SK-N-SH (cell line): ENCODE measurements around the gene NAV2. TPM values are rescaled to one million over a fixed set of nuclear protein-coding genes. Genes with fewer than 3 reads are reported as not detected.

Experiments
- CTCF ChIA-PET: fragments of 300-600, 350-600 bp; formaldehyde crosslinking; extraction: SDS; loops from one replicate; lab custom pipeline; 2021; lab: Yijun Ruan, JAX
- POLR2A ChIA-PET: fragments of 350-600 bp; sonication (Branson Sonifier 250); formaldehyde crosslinking; extraction: SDS; loops from one replicate; lab custom pipeline; 2020; ENCODE audit warnings: antibody characterized with exemption, inconsistent platforms; lab: Yijun Ruan, JAX
- DNase-seq: peaks from one replicate; pipeline ENCODE4 v3.0.0; 2012
- H2AFZ ChIP-seq: fragments of 200-600 bp; sonication (generic); 2 replicates; pipeline ENCODE4 v1.8.1; 2016; ENCODE audit warnings: antibody characterized with exemption, mild to moderate bottlenecking, low read depth
- H3F3A ChIP-seq: fragments of 200-600 bp; sonication (generic); replicated peaks from 2 replicates; pipeline ENCODE3; 2016; ENCODE audit warnings: antibody characterized with exemption, mild to moderate bottlenecking; ENCODE audit not compliant: insufficient read depth
- H3K27ac ChIP-seq, 2 experiments: fragments of 200-500 bp in 1 of 2; fragments of 200-600 bp in 1 of 2; sonication (Bioruptor generic) in 1 of 2; sonication (generic), shearing (Covaris generic) in 1 of 2; 2 replicates each; pipeline versions ENCODE4 v1.5.1 to v1.6.1; 2014 to 2016; ENCODE audit warnings: low read depth in 2 of 2, inconsistent platforms in 1 of 2, low read length in 1 of 2, mild to moderate bottlenecking in 1 of 2, mixed read lengths in 1 of 2
- H3K27me3 ChIP-seq: fragments of 200-600 bp; sonication (generic), shearing (Covaris generic); 2 replicates; pipeline ENCODE4 v1.6.1; 2016; ENCODE audit warnings: mixed run types; ENCODE audit not compliant: insufficient read depth
- H3K36me3 ChIP-seq, 2 experiments: fragments of 200-500 bp in 1 of 2; fragments of 200-600 bp in 1 of 2; sonication (Bioruptor generic) in 1 of 2; sonication (generic) in 1 of 2; replicated peaks in 1 of 2; 2 replicates each; pipeline versions ENCODE3 to v1.5.1; 2014 to 2016; ENCODE audit warnings: low read length in 1 of 2, mild to moderate bottlenecking in 1 of 2; ENCODE audit not compliant: insufficient read depth in 2 of 2, control insufficient read depth in 1 of 2
- H3K4me1 ChIP-seq, 2 experiments: fragments of 200-500 bp in 1 of 2; fragments of 200-600 bp in 1 of 2; sonication (Bioruptor generic) in 1 of 2; sonication (generic), shearing (Covaris generic) in 1 of 2; 2 replicates each; pipeline versions ENCODE4 v1.5.1 to v1.6.1; 2014 to 2016; ENCODE audit warnings: low read depth in 1 of 2, low read length in 1 of 2, mixed run types in 1 of 2; ENCODE audit not compliant: insufficient read depth in 2 of 2, control insufficient read depth in 1 of 2
- H3K4me2 ChIP-seq: fragments of 200-600 bp; sonication (generic), shearing (Covaris generic); 2 replicates; pipeline ENCODE4 v1.6.1; 2017; ENCODE audit warnings: mixed run types
- H3K4me3 ChIP-seq, 2 experiments: fragments of 200-500 bp in 1 of 2; fragments of 200-600 bp in 1 of 2; sonication (Bioruptor generic) in 1 of 2; sonication (generic), shearing (Covaris generic) in 1 of 2; 2 replicates each; pipeline versions ENCODE4 v1.5.1 to v1.8.1; 2014 to 2016; ENCODE audit warnings: low read depth in 2 of 2, inconsistent platforms in 1 of 2, low read length in 1 of 2, mild to moderate bottlenecking in 1 of 2, mixed read lengths in 1 of 2, moderate library complexity in 1 of 2
- H3K79me2 ChIP-seq: fragments of 200-600 bp; sonication (generic); 2 replicates; pipeline ENCODE4 v1.8.1; 2017; ENCODE audit warnings: mild to moderate bottlenecking; ENCODE audit not compliant: insufficient read depth
- H3K9ac ChIP-seq: fragments of 200-600 bp; sonication (generic); 2 replicates; pipeline ENCODE4 v1.6.1; 2017; ENCODE audit warnings: mixed run types
- H3K9me2 ChIP-seq: fragments of 200-600 bp; sonication (generic); 2 replicates; pipeline ENCODE4 v1.6.1; 2017; ENCODE audit warnings: mixed run types
- H3K9me3 ChIP-seq: fragments of 200-600 bp; sonication (generic); 2 replicates; pipeline ENCODE4 v1.6.1; 2017; ENCODE audit warnings: mixed run types, mild to moderate bottlenecking, moderate library complexity
- H4K20me1 ChIP-seq: fragments of 200-600 bp; sonication (generic); 2 replicates; pipeline ENCODE4 v1.6.1; 2017; ENCODE audit warnings: mild to moderate bottlenecking, mixed run types; ENCODE audit not compliant: insufficient read depth
- CHD2 ChIP-seq: fragments of 150-350 bp; IDR thresholded peaks from 2 replicates; pipeline ENCODE4 v1.6.1; 2018; ENCODE audit warnings: low read length; ENCODE audit not compliant: partially characterized antibody
- ELF1 ChIP-seq: IDR thresholded peaks from 2 replicates; pipeline ENCODE4 v1.4.0; 2012
- EP300 ChIP-seq, 2 experiments: IDR thresholded peaks; 2 replicates each; pipeline versions ENCODE4 v1.4.0 to v1.6.1; 2012; ENCODE audit warnings: borderline replicate concordance in 1 of 2, low read depth in 1 of 2, low read length in 1 of 2
- EZH2phosphoT487 ChIP-seq: fragments of 200-600 bp; sonication (generic); IDR thresholded peaks from 2 replicates; pipeline ENCODE4 v1.6.1; 2017; ENCODE audit warnings: low read depth, mixed run types, mild to moderate bottlenecking, antibody characterized with exemption, moderate library complexity, borderline replicate concordance
- FOSL2 ChIP-seq: IDR thresholded peaks from 2 replicates; pipeline ENCODE4 v1.4.0; 2012; ENCODE audit warnings: low read depth, mild to moderate bottlenecking, moderate library complexity, borderline replicate concordance
- FOXM1 ChIP-seq: IDR thresholded peaks from 2 replicates; pipeline ENCODE4 v1.4.0; 2012; ENCODE audit warnings: low read depth, mild to moderate bottlenecking
- GABPA ChIP-seq: IDR thresholded peaks from 2 replicates; pipeline ENCODE4 v1.4.0; 2012; ENCODE audit warnings: low read depth, mild to moderate bottlenecking
- GATA2 ChIP-seq: sonication (generic); formaldehyde crosslinking; IDR thresholded peaks from 2 replicates; pipeline ENCODE4 v1.5.0; 2020; ENCODE audit warnings: mild to moderate bottlenecking, missing genetic modification reagents
- JUND ChIP-seq: IDR thresholded peaks from 2 replicates; pipeline ENCODE4 v1.4.0; 2012
- MAX ChIP-seq: IDR thresholded peaks from 2 replicates; pipeline ENCODE4 v1.4.0; 2012; ENCODE audit warnings: low read depth
- MEF2A ChIP-seq: IDR thresholded peaks from 2 replicates; pipeline ENCODE4 v1.4.0; 2012; ENCODE audit warnings: low read depth, borderline replicate concordance
- MXI1 ChIP-seq: IDR thresholded peaks from 2 replicates; pipeline ENCODE4 v1.6.1; 2012; ENCODE audit warnings: mild to moderate bottlenecking, low read depth, low read length, improper control_type of control experiment
- NFIC ChIP-seq: IDR thresholded peaks from 2 replicates; pipeline ENCODE4 v1.4.0; 2012; ENCODE audit warnings: borderline replicate concordance
- POLR2AphosphoS5 ChIP-seq: IDR thresholded peaks from 2 replicates; pipeline ENCODE4 v1.6.1; 2012; ENCODE audit warnings: low read depth, low read length
- RAD21 ChIP-seq: IDR thresholded peaks from 2 replicates; pipeline ENCODE4 v1.6.1; 2012; ENCODE audit warnings: mild to moderate bottlenecking, low read length
- RCOR1 ChIP-seq: fragments of 150-350 bp; IDR thresholded peaks from 2 replicates; pipeline ENCODE4 v1.6.1; 2017; ENCODE audit warnings: antibody characterized with exemption, low read length
- RFX5 ChIP-seq: IDR thresholded peaks from 2 replicates; pipeline ENCODE4 v1.6.1; 2012; ENCODE audit warnings: mild to moderate bottlenecking, improper control_type of control experiment, low read length
- RXRA ChIP-seq: IDR thresholded peaks from 2 replicates; pipeline ENCODE4 v1.4.0; 2012; ENCODE audit warnings: low read depth, mild to moderate bottlenecking, borderline replicate concordance
- SIN3A ChIP-seq: IDR thresholded peaks from 2 replicates; pipeline ENCODE4 v1.6.1; 2012; ENCODE audit warnings: low read depth, mild to moderate bottlenecking, low read length, moderate library complexity, borderline replicate concordance
- TAF1 ChIP-seq: IDR thresholded peaks from 2 replicates; pipeline ENCODE4 v1.6.1; 2012; ENCODE audit warnings: low read depth, mild to moderate bottlenecking, low read length, moderate library complexity, borderline replicate concordance
- TEAD4 ChIP-seq: IDR thresholded peaks from 2 replicates; pipeline ENCODE4 v1.4.0; 2012; ENCODE audit warnings: mild to moderate bottlenecking, borderline replicate concordance; ENCODE audit not compliant: insufficient read depth
- USF1 ChIP-seq: IDR thresholded peaks from 2 replicates; pipeline ENCODE4 v1.4.0; 2012; ENCODE audit warnings: low read depth, borderline replicate concordance
- USF2 ChIP-seq: fragments of 150-350 bp; IDR thresholded peaks from 2 replicates; pipeline ENCODE4 v1.6.1; 2017; ENCODE audit warnings: antibody characterized with exemption, low read length, low read depth, borderline replicate concordance
- YY1 ChIP-seq: IDR thresholded peaks from 2 replicates; pipeline ENCODE4 v1.4.0; 2012; ENCODE audit warnings: low read depth, mild to moderate bottlenecking
- WGBS: methylation state at CpG from one replicate; pipeline ENCODE4 v1.1.6; 2017; ENCODE audit warnings: low lambda C conversion rate; 5-methylcytosine and 5-hydroxymethylcytosine counted together
- polyA plus RNA-seq, 3 experiments: library from polyadenylated mRNA; depleted of rRNA; stranded (reverse); fragments of >200 nt; gene quantifications; 2 replicates each; pipeline ENCODE4 v1.2.3, GENCODE V29; 2012
- TF ChIP-seq, protein P1 (sequence below): IDR thresholded peaks from 2 replicates; pipeline ENCODE4; 2012

NAV2 gene
- polyA plus RNA-seq, 1 of the 3 experiments (the other 2 are of a cell fraction) = 26.2 TPM

DNA sequence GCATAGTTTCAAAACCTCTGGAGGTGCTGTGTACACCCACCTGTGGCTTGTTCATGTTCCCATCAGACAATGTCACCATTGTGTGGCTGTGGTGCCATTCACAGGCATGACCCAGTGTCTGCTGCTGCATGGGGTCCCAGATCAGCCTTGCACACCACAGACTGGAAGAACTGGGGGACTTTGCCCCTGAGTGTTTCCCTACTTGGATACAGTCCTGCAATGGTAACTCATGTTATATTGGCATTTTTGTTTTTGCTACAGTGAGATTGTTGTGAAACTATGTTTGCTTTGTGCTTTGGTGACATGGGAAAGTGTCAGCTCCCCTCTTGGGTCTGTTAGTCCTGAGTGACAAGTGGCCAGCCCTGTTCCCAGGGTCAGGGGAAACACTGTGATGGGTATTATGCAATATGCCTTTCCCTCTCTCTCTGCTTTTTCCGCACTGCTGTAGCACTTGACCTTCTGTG, 108.8 kb downstream of the NAV2 start:
- DNase-seq = no peak

DNA sequence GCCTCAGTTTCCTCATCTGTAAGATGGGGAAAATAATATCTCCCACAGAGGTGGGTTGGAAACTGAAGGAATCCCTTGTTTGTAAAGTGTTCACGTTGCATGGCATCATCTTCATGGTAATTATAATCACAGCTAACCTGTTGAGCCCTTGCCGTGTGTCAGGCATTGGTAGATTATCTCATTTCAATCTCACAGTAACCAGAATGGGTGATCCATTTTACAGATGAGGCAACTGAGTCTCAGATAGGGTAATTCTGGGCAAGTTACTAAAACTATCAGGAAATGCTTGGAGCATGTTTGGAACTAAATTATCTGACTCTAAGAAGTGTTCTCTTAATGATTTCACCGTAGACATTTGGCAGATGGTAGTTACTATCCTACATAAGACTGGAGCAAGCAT, 109.4 kb downstream of the NAV2 start:
- no peak overlapping the region for H3K4me2 ChIP-seq
- peaks cover 0 to 18% of the 10 kb centered on the region in 2 experiments; a peak in 1 of 4 replicates for H3K4me1 ChIP-seq
- H3K9ac ChIP-seq = no peak overlapping the region
- H3K9me2 ChIP-seq = no peaks in the 10 kb centered on the region
- H2AFZ ChIP-seq = no peak overlapping the region
- no peak overlapping the region for H3K4me3 ChIP-seq
- H3F3A ChIP-seq = peaks cover 20% of the 10 kb centered on the region
- ChIA-PET POLR2A (no interaction called here), CTCF (no interaction called here)
- 89% methylated on average over 3 of the region's 3 CpGs for WGBS
- H3K27ac ChIP-seq = no peak overlapping the region
- H3K27me3 ChIP-seq = no peaks in the 10 kb centered on the region
- no peak for DNase-seq
- peaks cover 0 to 21% of the 10 kb centered on the region in 2 experiments for H3K36me3 ChIP-seq
- peaks cover 99% of the 10 kb centered on the region for H4K20me1 ChIP-seq
- peaks cover 100% of the 10 kb centered on the region for H3K79me2 ChIP-seq
- no peaks in the 10 kb centered on the region for H3K9me3 ChIP-seq
- TF ChIP-seq JUND = no peak
- no peak for TF ChIP-seq TEAD4
- no peak for TF ChIP-seq SIN3A
- TF ChIP-seq MEF2A = no peak
- TF ChIP-seq NFIC = no peak
- TF ChIP-seq EP300 (IDR thresholded peaks at IDR 0.05; ENCODE audit: borderline replicate concordance in 1 of 2, low read depth in 1 of 2, low read length in 1 of 2) = no peak
- no peak for TF ChIP-seq MXI1
- no peak for TF ChIP-seq FOSL2
- TF ChIP-seq RXRA = no peak
- TF ChIP-seq USF1 = no peak
- no peak for TF ChIP-seq MAX
- no peak for TF ChIP-seq ELF1

More for the DNA sequence above, 108.8 kb downstream of the NAV2 start:
- ChIA-PET CTCF (interaction anchor here (0.8 kb wide), 1 partner anchor 285 kb away, joined by 3 read pairs; no protein-coding TSS in a partner anchor), POLR2A (interaction anchor here (0.6 kb wide), 1 partner anchor 41 kb away, joined by 3 read pairs; no protein-coding TSS in a partner anchor)
- peaks cover 20% of the 10 kb centered on the region for H3F3A ChIP-seq
- peaks cover 98% of the 10 kb centered on the region for H4K20me1 ChIP-seq
- TF ChIP-seq YY1 (no peak), POLR2AphosphoS5 (no peak), RAD21 (no peak), MXI1 (no peak), TEAD4 (no peak), USF2 (no peak), GABPA (no peak), RCOR1 (no peak), USF1 (no peak), TAF1 (no peak), RFX5 (no peak), JUND (no peak), FOXM1 (no peak), EP300 (IDR thresholded peaks at IDR 0.05; ENCODE audit: borderline replicate concordance in 1 of 2, low read depth in 1 of 2, low read length in 1 of 2) (no peak), CHD2 (no peak), RXRA (no peak), GATA2 (CRISPR knock-in tag) (no peak), EZH2phosphoT487 (no peak), ELF1 (no peak)
- TF ChIP-seq, protein P1, sequence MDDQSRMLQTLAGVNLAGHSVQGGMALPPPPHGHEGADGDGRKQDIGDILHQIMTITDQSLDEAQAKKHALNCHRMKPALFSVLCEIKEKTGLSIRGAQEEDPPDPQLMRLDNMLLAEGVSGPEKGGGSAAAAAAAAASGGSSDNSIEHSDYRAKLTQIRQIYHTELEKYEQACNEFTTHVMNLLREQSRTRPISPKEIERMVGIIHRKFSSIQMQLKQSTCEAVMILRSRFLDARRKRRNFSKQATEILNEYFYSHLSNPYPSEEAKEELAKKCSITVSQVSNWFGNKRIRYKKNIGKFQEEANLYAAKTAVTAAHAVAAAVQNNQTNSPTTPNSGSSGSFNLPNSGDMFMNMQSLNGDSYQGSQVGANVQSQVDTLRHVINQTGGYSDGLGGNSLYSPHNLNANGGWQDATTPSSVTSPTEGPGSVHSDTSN = no peak
- no peaks in the 10 kb centered on the region for H3K9me3 ChIP-seq
- no peak overlapping the region for H2AFZ ChIP-seq
- no peak overlapping the region for H3K4me2 ChIP-seq
- H3K4me3 ChIP-seq = no peak overlapping the region
- H3K27ac ChIP-seq = no peak overlapping the region
- no peaks in the 10 kb centered on the region for H3K27me3 ChIP-seq
- 100% methylated on average over 1 of the region's 1 CpG for WGBS
- H3K9ac ChIP-seq = no peak overlapping the region
- no peaks in the 10 kb centered on the region for H3K9me2 ChIP-seq
- H3K4me1 ChIP-seq = peaks cover 0 to 15% of the 10 kb centered on the region in 2 experiments; a peak in 1 of 4 replicates
- H3K36me3 ChIP-seq = peaks cover 4 to 21% of the 10 kb centered on the region in 2 experiments
- H3K79me2 ChIP-seq = peaks cover 100% of the 10 kb centered on the region
